OCI-LY1 (cell line): ENCODE measurements around the gene MAST4.

Experiments used
- CTCF ChIP-seq: fragments of 200-600 bp; sonication (generic), shearing (Covaris generic); IDR thresholded peaks from 2 replicates; pipeline ENCODE4 v1.5.1; 2017; ENCODE audit warnings: mild to moderate bottlenecking, antibody characterized with exemption, low read length, moderate library complexity, mixed read lengths
- EZH2 ChIP-seq: fragments of 200-600 bp; sonication (generic), shearing (Covaris generic); IDR thresholded peaks from 2 replicates; pipeline ENCODE4 v1.8.0; 2017; ENCODE audit warnings: borderline replicate concordance, mixed run types, mild to moderate bottlenecking, antibody characterized with exemption, low read length, moderate library complexity, mixed read lengths

GRCh38 chr5:67197536-67197935, 601.3 kb downstream of the MAST4 start:
- TF ChIP-seq CTCF: no peak
- TF ChIP-seq EZH2: no peak
